HG03097 (cell line): ENCODE measurements around the gene NR2F2.
A peak's percentile ranks its signal among the peaks of the same experiment; 100 is the strongest.

Experiments used
- ATAC-seq: cut with Tn5 transposase; IDR thresholded peaks from one replicate; pipeline ENCODE4 v1.9.1; 2021; ENCODE audit not compliant: unreplicated experiment, low FRiP score

NR2F2 gene

GRCh38 chr15:96330450-96331143 lies at the start of gene NR2F2:
Gene NR2F2, plus strand, starts transcription at chr15:96330700. Its CDS starts 1,406 bp downstream, at chr15:96332106.
- peak; percentile 65 for ATAC-seq

- no peak for ATAC-seq
Measured at GRCh38 chr15:96285305-96285704, 45.2 kb upstream of the NR2F2 start.

GRCh38 chr15:96285729-96286254 lies 44.7 kb upstream of the NR2F2 start:
- ATAC-seq: no peak

- no peak for ATAC-seq
Measured at GRCh38 chr15:96290679-96291078, 39.8 kb upstream of the NR2F2 start.

- ATAC-seq: no peak
Measured at GRCh38 chr15:96292635-96293034, 37.9 kb upstream of the NR2F2 start.

- ATAC-seq: no peak
Measured at GRCh38 chr15:96293441-96293840, 37.1 kb upstream of the NR2F2 start.

- no peak for ATAC-seq
Measured at GRCh38 chr15:96294766-96295165, 35.7 kb upstream of the NR2F2 start.

GRCh38 chr15:96296264-96296663 lies 34.2 kb upstream of the NR2F2 start:
- ATAC-seq: no peak

- ATAC-seq: no peak
Measured at GRCh38 chr15:96297783-96298182, 32.7 kb upstream of the NR2F2 start.

GRCh38 chr15:96298217-96298616 lies 32.3 kb upstream of the NR2F2 start:
- no peak for ATAC-seq

- ATAC-seq: no peak
Measured at GRCh38 chr15:96300836-96301235, 29.7 kb upstream of the NR2F2 start.

- ATAC-seq: no peak
Measured at GRCh38 chr15:96303503-96304056, 26.9 kb upstream of the NR2F2 start.

GRCh38 chr15:96304839-96305238 lies 25.7 kb upstream of the NR2F2 start:
- no peak for ATAC-seq

GRCh38 chr15:96306321-96306720 lies 24.2 kb upstream of the NR2F2 start:
- no peak for ATAC-seq

GRCh38 chr15:96307856-96308394 lies 22.6 kb upstream of the NR2F2 start:
- ATAC-seq: no peak

GRCh38 chr15:96309143-96309660 lies 21.3 kb upstream of the NR2F2 start:
- ATAC-seq: no peak

- no peak for ATAC-seq
Measured at GRCh38 chr15:96311256-96311955, 19.1 kb upstream of the NR2F2 start.

- ATAC-seq: no peak
Measured at GRCh38 chr15:96311956-96312294, 18.6 kb upstream of the NR2F2 start.

GRCh38 chr15:96312641-96313335 lies 17.7 kb upstream of the NR2F2 start:
- ATAC-seq: no peak

- ATAC-seq: no peak
Measured at GRCh38 chr15:96314518-96314917, 16.0 kb upstream of the NR2F2 start.

GRCh38 chr15:96314963-96315362 lies 15.5 kb upstream of the NR2F2 start:
- ATAC-seq: no peak
